HG03108 (cell line): Measurements from ENCODE around the gene KRTAP10-9.
"Not testable (repeated sequence)": the region's sequence is repeated elsewhere in the genome, so short reads cannot be mapped to it uniquely, and the experiment has no call there.

ENCODE experiments used
- ATAC-seq: cut with Tn5 transposase; IDR thresholded peaks from one replicate; pipeline ENCODE4 v1.9.1; 2021; ENCODE audit warnings: moderate library complexity; ENCODE audit not compliant: unreplicated experiment

KRTAP10-9 gene

DNA sequence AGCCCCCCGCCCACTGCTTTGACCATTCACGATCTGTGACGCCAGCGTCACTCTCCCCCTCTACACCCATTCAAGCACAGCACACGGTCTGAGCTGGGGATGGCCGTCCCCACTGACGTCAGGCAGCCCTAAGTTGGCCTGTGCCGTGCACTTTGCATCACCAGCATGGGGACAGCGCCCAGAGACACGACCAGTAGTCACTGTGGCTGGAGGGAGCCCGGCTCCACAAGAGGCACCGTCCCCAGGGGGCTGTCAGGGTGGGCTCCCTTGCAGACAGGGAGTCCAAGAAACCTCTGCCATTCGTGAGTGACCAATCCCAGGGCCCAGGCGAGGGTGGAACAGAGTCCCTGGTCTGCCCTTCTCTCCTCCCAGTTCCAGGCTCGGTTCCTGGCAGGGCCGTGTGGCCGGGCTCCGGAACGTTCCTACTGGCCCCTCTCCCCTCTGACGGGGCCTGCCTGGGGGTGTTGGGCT is 12.7 kb upstream of the KRTAP10-9 start:
- ATAC-seq = no peak

DNA sequence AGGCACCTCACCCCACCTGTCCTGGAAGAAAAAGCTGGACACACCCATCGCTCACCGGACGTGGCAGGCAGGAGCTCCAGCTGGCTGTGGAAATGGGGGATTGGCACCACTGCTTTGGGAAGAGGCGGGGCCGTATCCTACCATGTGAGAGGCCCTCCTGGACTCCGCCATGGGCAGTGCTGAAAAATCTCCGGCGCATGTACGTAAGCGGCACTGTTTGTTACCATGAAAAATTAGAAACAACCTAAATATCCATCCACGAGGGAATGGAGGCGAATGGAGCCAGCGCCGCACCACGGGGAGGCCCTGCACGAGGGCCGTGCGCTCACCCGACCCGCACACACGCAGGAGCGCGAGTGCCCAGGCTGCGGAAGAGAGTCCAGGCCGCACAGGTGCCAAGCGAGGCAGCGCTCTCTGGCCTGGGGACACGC is 11.9 kb upstream of the KRTAP10-9 start:
- no peak for ATAC-seq

DNA sequence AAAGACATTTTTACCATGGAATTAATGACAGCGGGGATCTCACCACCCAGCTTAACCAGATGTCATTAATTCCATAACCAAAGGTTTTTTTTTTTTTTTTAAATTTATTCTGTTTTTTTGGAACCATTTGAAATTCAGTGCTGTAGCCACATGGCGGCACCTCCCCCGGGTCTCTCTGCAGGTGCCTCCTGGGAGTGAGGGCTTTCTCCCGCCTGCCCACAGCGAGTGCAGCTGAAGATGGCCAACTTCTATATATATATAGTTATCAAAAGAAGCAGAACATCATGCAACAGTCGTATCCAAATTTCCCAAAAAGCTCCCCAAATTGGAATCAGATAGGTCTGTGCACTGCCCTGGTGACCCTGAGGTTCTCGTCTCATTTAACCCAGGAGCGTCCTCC is 11.4 kb upstream of the KRTAP10-9 start:
- ATAC-seq = no peak

DNA sequence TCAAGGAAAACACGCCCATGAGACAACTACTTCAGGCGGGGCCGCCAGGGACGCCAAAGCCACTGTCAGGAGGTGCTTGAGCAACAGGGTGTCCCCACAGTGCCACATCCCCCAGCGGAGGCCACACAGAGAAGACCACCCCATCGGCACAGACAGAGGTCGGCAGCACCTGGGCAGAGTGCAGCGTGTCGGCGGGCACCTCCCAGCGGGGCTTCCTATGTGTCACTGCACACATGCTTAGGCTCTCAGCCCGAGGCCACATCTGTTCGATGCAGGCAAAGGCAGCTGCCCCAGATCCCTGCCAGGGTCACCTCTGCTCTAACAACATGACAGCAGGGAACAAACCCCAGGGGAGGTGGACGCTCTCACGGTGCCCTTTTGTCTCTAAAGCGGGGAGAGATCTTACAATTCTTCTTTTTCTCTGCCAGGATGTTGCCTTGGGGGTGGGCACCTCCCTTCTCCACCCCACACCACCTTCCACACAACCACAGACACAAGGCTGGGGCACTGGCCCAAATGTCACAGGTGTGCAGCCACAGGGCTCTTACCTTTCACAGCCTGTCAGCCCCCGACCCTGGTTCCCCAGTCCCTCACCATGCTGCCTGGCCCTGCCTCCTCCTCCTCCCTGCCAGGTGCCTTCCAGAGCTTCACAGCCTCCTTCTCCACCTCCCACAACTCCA is 10.8 kb upstream of the KRTAP10-9 start:
- ATAC-seq = no peak

DNA sequence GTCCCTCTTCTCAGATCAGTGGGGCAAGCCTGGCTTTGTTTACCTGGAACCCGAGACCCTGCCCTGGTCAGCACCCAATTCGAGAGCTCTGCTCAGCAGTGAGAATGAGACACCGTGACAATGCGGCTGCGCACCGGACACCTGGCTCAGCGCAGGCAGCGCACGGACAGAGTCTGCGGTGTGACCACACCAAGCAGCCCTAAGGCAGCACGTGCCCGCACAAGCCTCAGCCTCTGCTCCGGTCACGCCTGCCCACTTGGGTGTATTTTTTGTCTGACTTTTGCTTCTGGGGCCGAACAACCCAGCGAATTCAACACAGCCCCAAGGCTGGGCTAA is 10.3 kb upstream of the KRTAP10-9 start:
- ATAC-seq = no peak

DNA sequence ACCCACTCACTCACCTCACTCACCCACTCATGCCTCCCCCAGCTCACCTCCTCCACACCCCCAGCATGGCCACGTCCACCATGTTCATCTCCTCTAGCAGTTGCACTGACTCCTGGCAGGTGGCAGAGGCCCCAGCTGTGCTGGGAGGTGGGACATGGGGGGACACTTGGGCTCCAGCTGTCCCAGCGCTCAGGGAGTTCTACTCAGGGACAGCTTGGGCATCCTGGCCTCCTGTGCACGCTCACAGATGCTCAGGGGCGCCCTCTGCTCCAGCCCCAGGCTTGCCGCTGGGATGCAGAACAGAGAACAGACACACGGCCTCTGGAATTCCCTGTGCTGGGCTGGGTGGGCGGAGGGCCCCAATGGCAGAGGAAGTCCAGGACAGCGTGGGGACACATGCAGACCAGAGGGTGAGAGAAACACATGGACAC is 9.8 kb upstream of the KRTAP10-9 start:
- no peak for ATAC-seq

DNA sequence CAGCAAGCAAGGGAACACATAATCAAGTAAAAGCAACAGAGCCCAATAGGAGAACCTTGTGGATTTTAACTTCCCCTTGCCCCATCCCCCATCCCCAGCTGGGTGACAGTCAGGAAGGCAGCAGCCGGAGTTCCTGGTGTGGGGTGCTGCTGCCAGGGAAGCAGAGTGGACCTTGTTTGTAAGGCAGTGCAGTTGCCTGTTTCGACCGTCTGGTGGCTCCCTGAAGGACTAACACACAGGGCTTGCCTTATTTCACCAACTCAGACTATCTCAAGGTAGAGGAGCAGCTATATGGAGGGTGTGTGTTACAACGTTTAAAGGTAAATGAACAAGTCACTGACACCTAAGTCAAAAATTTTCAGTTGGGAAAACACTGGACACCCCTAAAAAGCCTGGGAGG is 8.4 kb upstream of the KRTAP10-9 start:
- no peak for ATAC-seq

DNA sequence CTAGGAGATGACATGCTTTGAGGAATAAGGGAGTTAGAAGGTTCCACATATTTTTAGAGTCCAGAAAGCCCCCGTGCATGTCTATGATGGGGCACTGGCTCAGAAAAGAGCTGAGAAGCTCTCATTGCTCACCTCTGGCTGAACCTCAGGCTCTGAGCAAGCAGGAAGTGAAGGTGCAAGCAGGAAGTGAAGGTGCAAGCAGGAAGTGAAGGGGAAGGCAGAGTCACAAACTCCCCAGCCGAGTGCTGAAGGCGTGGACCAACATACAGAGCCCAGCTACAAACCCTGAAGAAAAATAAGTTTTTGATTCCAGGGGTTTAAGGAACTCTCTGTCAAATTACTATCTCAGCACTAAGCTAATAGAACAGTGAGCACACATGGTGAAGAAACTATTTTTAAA is 8.0 kb upstream of the KRTAP10-9 start:
- no peak for ATAC-seq

DNA sequence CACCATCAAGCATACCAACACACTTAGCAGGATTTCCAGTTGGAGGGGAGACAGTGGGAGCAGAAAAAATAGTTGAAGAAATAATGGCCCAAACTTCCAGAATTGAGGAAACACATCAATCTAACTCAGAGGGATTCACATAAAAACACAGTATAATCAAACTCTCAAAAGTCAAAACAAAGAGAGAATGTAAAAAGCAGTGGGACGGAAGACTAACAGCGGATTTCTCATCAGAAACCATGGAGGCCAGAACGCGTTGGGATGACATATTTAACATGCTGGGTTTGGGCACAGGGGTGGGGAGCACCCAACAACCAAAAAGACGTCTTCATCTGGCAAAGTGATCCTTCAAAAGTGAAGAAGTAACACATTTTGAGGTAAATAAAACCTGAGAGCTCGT is 7.0 kb upstream of the KRTAP10-9 start:
- ATAC-seq = no peak

DNA sequence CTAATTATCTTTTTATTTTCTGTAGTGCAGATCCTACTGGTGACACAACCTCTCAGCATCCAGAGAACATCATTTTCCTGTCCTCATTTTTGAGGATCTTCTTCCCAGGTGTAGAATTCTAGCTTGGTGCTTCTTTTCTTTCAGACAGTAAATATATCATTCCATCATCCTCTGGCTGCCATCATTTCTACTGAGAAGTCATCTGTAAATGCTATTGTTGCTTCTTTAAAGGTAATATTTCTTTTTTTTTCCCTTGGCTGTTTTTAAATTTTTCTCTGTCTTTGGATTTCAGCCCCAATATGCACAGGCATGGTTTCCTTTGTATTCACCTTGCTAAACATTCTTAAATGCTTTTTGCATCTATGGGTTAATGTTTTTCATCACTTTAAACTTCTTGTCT is 3.3 kb upstream of the KRTAP10-9 start:
- no peak for ATAC-seq

DNA sequence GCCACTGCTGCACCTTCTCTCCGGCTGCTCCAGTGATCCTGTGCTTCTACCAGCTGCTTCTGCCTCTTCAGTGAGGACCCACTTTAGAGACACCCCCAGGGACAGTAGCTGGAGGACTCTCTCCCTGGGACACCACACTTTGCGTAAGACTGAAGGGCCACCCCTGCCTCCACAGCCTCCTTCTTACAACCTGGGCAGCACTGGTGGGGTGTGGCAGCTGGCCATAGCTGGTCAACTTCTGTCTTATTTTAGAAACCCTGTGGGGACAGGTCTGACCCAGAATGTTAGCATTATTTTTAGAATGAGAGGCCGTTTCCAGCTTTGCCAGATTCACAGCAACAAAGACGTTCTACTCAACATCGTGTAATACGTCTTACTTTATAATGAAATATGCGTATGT is 1.1 kb upstream of the KRTAP10-9 start:
- ATAC-seq = no peak

DNA sequence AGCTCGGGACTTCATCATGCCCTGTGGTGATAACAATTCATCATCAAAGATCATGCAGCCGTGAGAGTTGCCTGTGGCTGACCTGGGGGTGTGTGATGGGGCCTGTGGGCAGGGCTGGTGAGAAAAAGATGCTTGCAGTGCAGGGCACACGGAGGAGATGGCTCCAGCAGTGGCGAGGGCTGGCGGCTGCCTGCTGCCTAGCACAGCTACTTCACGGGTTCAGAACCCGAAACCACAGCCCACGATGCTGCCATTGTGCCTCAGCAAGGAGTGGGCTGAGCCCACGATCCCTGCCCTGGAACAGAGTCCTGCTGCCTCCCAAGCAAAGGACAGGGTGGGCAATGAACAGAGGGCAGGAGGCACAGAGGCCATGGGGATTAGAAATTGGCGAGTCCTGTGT is 631 bp upstream of the KRTAP10-9 start:
- ATAC-seq = no peak

DNA sequence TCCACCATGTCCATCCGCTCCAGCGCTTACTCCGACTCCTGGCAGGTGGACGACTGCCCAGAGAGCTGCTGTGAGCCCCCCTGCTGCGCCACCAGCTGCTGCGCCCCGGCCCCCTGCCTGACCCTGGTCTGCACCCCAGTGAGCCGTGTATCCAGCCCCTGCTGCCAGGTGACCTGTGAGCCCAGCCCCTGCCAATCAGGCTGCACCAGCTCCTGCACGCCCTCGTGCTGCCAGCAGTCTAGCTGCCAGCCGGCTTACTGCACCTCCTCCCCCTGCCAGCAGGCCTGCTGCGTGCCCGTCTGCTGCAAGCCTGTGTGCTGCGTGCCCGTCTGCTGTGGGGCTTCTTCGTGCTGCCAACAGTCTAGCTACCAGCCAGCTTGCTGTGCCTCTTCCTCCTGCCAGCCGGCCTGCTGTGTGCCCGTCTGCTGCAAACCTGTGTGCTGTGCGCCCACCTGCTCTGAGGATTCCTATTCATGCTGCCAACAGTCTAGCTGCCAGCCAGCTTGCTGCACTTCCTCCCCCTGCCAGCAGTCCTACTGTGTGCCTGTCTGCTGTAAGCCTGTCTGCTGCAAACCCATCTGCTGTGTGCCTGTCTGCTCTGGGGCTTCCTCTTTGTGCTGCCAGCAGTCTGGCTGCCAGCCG is 409 bp downstream of the KRTAP10-9 start:
- not testable (repeated sequence) for ATAC-seq

DNA sequence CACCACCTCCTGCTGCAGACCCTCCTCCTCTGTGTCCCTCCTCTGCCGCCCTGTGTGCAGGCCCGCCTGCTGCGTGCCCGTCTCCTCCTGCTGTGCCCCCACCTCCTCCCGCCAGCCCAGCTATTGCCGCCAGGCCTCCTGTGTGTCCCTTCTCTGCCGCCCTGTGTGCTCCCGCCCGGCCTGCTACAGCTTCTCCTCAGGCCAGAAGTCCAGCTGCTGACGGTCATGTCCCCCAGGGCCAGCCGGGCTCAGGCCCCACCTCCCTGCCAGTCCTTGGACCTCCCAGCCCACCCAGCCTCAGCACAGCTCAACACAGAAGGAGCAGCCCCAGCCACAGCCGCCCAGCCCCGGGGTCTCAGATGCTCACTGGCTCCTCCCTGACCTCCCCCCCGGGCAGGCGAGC is 939 bp downstream of the KRTAP10-9 start:
- ATAC-seq = not testable (repeated sequence)

DNA sequence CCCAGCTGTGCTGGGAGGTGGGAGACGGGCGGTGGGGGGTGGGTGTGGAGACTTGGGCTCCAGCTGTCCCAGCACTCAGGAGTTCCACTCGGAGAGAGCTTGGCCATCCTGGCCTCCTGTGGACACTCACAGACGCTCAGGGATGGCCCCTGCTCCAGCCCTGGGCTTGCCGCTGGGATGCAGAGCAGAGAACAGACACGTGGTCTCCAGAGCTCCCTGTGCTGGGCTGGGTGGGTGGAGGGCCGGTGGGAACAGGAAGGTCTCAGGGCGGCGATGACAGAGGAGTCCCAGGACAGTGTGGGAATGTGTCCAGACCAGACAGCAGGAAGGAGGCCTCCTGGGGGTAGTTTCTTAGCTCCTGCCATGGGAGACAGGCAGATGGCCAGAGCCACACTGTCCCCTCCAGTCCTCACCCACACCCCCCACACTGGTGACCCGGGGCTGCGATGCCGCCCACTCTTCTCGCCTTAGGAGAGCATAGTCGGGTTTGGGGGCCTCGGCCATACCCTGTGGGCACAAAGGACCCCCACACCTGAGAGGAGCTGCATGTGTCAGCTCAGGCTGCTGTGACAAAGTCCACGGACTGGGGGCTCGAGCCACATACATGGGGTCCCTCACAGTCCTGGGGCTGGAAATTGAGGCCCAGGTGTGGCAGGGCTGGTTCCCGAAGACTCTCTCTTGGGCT is 2.0 kb downstream of the KRTAP10-9 start:
- ATAC-seq = no peak

DNA sequence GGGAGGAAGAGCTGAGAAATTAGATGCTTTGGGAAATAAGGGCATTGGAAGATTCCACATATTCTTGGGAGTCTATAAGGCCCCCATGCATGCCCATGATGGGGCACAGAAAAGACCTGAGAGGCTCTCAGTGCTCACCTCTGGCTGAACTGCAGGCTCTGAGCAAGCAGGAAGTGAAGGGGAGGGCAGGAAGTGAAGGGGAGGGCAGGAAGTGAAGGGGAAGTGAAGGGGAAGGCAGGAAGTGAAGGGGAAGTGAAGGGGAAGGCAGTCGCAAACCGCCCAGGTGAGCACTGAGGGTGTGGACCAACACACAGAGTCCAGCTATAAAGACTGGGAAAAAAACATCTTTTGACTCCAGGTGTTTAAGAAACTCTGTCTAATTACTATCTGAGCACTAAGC is 3.5 kb downstream of the KRTAP10-9 start:
- ATAC-seq = no peak

DNA sequence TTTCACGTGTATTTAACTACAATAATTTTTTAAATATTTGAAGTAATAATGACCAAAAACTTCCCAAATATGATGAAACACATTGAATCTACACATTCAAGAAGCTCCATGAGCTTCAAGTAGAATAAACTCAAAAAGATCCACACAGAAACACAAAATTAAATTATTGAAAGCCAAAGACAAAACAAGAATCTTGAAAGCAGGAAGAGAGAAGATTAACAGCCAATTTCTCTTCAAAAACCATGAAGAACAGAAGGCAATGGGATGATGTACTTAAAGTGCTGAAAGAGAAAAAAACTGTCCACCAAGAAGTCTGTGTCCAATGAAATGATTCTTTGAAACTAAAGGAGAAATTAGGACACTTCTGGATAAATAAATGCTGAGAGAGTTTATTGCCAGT is 5.2 kb downstream of the KRTAP10-9 start:
- ATAC-seq = no peak

DNA sequence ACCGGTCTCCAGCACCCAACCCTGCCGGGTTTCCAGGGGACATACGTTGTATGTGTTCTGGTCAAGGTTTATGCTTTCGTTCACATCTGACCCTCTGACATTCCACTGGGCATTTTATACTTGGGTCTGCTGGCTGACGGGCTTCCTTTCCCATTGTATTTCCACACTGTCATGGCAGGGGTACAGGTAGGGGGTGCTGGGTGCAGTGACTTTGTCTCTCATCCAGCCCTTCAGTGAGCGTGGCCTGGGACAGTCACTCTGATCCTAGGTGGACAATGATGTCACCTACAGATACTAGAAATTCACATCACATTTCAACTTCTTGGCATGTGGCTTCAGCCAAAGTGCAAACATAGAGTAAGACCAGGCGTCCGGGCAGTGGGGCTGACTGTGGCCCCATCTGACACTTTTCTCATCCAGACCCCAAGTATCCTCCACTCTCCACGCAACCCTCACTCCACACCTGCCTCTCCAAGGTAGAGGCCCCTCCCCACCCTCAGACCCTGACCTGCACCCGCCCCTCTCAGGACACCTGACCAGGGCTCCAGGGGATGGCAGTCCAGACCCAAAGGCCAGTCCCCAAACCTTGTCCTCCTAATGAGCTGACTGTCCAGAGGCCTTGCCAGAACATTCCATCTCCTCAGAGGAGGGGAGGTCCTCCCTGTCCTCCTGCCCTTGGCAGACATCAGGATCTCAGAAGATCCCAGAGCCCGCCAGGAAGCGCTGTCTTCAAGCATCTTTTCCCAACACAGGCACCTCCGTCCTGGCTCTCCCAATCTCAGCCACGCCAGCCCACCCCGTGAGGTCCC is 9.5 kb downstream of the KRTAP10-9 start:
- ATAC-seq = no peak

DNA sequence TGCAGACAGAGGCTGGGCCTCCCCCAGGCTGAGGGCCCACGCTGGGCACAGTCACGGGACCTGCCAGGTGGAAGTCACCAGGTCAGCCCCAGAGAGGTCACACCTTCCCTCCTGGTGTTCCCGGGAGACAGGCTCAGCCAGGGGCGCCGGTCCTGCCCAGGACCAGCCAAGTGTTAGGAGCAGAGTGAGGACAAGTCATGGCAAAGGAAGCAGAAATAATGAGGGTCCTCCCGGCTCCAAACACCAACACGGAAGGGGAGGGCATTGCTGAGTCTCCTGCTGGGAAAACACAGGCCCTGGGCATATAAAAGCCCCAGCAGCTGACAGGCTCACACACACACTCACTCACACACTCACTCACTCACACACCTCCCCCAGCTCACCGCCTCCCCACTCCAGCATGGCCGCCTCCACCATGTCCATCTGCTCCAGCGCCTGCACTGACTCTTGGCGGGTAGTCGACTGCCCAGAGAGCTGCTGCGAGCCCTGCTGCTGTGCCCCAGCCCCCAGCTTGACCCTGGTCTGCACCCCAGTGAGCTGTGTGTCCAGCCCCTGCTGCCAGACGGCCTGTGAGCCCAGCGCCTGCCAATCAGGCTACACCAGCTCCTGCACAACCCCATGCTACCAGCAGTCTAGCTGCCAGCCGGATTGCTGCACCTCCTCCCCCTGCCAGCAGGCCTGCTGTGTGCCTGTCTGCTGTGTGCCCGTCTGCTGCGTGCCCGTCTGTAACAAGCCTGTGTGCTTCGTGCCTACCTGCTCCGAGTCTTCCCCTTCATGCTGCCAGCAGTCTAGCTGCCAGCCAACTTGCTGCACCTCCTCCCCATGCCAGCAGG is 10.3 kb downstream of the KRTAP10-9 start, which contains the start of gene KRTAP10-10:
Gene KRTAP10-10 (plus strand): TSS at position 339 of the 833 bp plus-strand sequence. CDS start 62 bp downstream, at position 401.
- ATAC-seq = no peak

DNA sequence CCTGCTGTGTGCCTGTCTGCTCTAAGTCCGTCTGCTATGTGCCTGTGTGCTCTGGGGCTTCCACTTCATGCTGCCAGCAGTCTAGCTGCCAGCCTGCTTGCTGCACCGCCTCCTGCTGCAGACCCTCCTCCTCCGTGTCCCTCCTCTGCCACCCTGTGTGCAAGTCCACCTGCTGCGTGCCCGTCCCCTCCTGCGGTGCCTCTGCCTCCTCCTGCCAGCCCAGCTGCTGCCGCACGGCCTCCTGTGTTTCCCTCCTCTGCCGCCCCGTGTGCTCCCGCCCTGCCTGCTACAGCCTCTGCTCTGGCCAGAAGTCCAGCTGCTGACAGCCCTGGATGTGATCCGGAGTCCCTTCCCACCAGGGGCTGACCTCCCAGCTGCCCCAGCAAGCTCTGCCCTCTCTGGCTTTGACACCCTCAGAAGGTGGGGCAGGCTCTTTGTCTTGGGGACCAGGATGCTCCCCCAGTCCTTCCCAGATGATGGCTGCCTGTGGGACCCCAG is 11.0 kb downstream of the KRTAP10-9 start:
- not testable (repeated sequence) for ATAC-seq
